B cell (primary cell): ENCODE data around the gene PLCB4. TPM values are rescaled to one million over a fixed set of nuclear protein-coding genes. Genes with fewer than 3 reads are reported as not detected.

Experiments used
- ATAC-seq: fragments of 200-7000 bp; cut with Tn5 transposase; one replicate; pipeline ENCODE4 v1.10.0; 2021; ENCODE audit warnings: low read depth, mild to moderate bottlenecking, moderate number of reproducible peaks, moderate library complexity
- CTCF ChIA-PET: fragments of 350-600 bp; sonication (Branson Sonifier 250); formaldehyde crosslinking; loops from one replicate; lab custom pipeline; 2021; ENCODE audit warnings: antibody characterized with exemption, inconsistent platforms; lab: Charles Lee
- POLR2A ChIA-PET: fragments of 350-600 bp; sonication (Branson Sonifier 250); formaldehyde crosslinking; loops from one replicate; lab custom pipeline; 2021; ENCODE audit warnings: antibody characterized with exemption; lab: Charles Lee
- DNase-seq: peaks from one replicate; pipeline ENCODE4 v3.0.0; 2013
- H2AFZ ChIP-seq: 2 replicates; pipeline ENCODE4 v1.6.1; 2012; ENCODE audit warnings: mild to moderate bottlenecking, low read depth, low read length; ENCODE audit not compliant: insufficient read depth, poor library complexity, severe bottlenecking
- H3K27ac ChIP-seq, 2 donors: 1 replicate in 1 of 2; 2 replicates in 1 of 2; pipeline ENCODE4 v1.5.1; 2012 to 2013; ENCODE audit warnings: low read length in 2 of 2, mild to moderate bottlenecking in 2 of 2, moderate library complexity in 1 of 2
- H3K27me3 ChIP-seq, 4 experiments: fragments of 200-600 bp in 1 of 4; sonication (generic) in 1 of 4; replicated peaks in 1 of 4; 1 replicate in 2 of 4; 2 replicates in 2 of 4; pipeline versions ENCODE4 v1.6.1 to v1.7.0; 2013 to 2016; ENCODE audit warnings: low read length in 3 of 4, mild to moderate bottlenecking in 2 of 4, mixed read lengths in 1 of 4, moderate library complexity in 1 of 4; ENCODE audit not compliant: insufficient read depth in 4 of 4, control insufficient read depth in 3 of 4; ENCODE audit errors: control extremely low read depth in 1 of 4
- H3K36me3 ChIP-seq, 2 experiments: replicated peaks in 1 of 2; 1 replicate in 1 of 2; 2 replicates in 1 of 2; pipeline versions ENCODE4 v1.6.1 to v1.7.1; 2013; ENCODE audit warnings: low read length in 1 of 2; ENCODE audit not compliant: insufficient read depth in 2 of 2, control insufficient read depth in 1 of 2; ENCODE audit errors: control extremely low read depth in 1 of 2, extremely low read depth in 1 of 2
- H3K4me1 ChIP-seq, 2 donors: fragments of 200-600 bp in 1 of 2; sonication (generic) in 1 of 2; 1 replicate in 1 of 2; 2 replicates in 1 of 2; pipeline versions ENCODE4 v1.5.1 to v1.6.1; 2013 to 2017; ENCODE audit warnings: low read length in 2 of 2; ENCODE audit not compliant: control insufficient read depth in 2 of 2, insufficient read depth in 2 of 2
- H3K4me2 ChIP-seq: replicated peaks from 2 replicates; pipeline ENCODE3; 2012; ENCODE audit warnings: mild to moderate bottlenecking, low read depth, low read length; ENCODE audit not compliant: poor library complexity, severe bottlenecking
- H3K4me3 ChIP-seq, 5 experiments: fragments of 200-600 bp in 1 of 5; sonication (generic) in 1 of 5; 1 replicate in 3 of 5; 2 replicates in 2 of 5; pipeline versions ENCODE4 v1.5.1 to v1.7.0; 2011 to 2016; ENCODE audit warnings: low read length in 4 of 5, mild to moderate bottlenecking in 4 of 5, low read depth in 2 of 5, control low read depth in 1 of 5, moderate library complexity in 1 of 5; ENCODE audit not compliant: insufficient read depth in 1 of 5; ENCODE audit errors: control extremely low read depth in 1 of 5, extremely low read depth in 1 of 5
- H3K79me2 ChIP-seq: fragments of 200-600 bp; sonication (generic); one replicate; pipeline ENCODE4 v1.6.0; 2016; ENCODE audit warnings: low read length; ENCODE audit not compliant: control insufficient read depth, insufficient read depth
- H3K9ac ChIP-seq: fragments of 200-600 bp; sonication (generic); 2 replicates; pipeline ENCODE4 v1.6.1; 2017; ENCODE audit warnings: mild to moderate bottlenecking, low read length, moderate library complexity
- H3K9me3 ChIP-seq, 3 donors: one replicate each; pipeline versions ENCODE4 v1.6.1 to v1.7.1; 2013; ENCODE audit warnings: low read length in 2 of 3; ENCODE audit not compliant: control insufficient read depth in 2 of 3, insufficient read depth in 1 of 3; ENCODE audit errors: control extremely low read depth in 1 of 3
- H4K20me1 ChIP-seq: 2 replicates; pipeline ENCODE4 v1.6.0; 2012; ENCODE audit warnings: mild to moderate bottlenecking, low read length; ENCODE audit not compliant: insufficient read depth, control insufficient read depth, poor library complexity, severe bottlenecking
- H3K27ac Mint-ChIP-seq: one replicate; pipeline ENCODE4 v1.8.0; 2021; ENCODE audit warnings: mixed read lengths
- H3K27me3 Mint-ChIP-seq: one replicate; pipeline ENCODE4 v1.8.0; 2021; ENCODE audit warnings: mixed read lengths
- H3K4me1 Mint-ChIP-seq: one replicate; pipeline ENCODE4 v1.8.0; 2021; ENCODE audit warnings: mixed read lengths
- H3K4me3 Mint-ChIP-seq: one replicate; pipeline ENCODE4 v1.8.0; 2021; ENCODE audit warnings: mixed read lengths
- H3K9me3 Mint-ChIP-seq: one replicate; pipeline ENCODE4 v1.8.0; 2022; ENCODE audit warnings: mixed read lengths; ENCODE audit not compliant: insufficient read depth
- EZH2 ChIP-seq: IDR thresholded peaks from 2 replicates; pipeline ENCODE4 v1.6.1; 2012; ENCODE audit warnings: borderline replicate concordance, low read depth, mild to moderate bottlenecking, moderate library complexity, low read length; ENCODE audit not compliant: insufficient read depth, poor library complexity, severe bottlenecking
- WGBS: methylation state at CpG from one replicate; pipeline ENCODE4 v1.1.5; 2013; ENCODE audit warnings: missing lambda C conversion rate; ENCODE audit not compliant: insufficient coverage; 5-methylcytosine and 5-hydroxymethylcytosine counted together
- intact Hi-C: fragments of 100-400 bp; cut with micrococcal nuclease; formaldehyde crosslinking; loops from one replicate; pipeline ENCODE4 v1.10.0; 2022
- polyA plus RNA-seq: library from polyadenylated mRNA; depleted of rRNA; stranded (reverse); fragments of >200 nt; gene quantifications from 2 replicates; pipeline ENCODE4 v1.2.3, GENCODE V29; 2012
- total RNA-seq, 2 donors: library from RNA; stranded (reverse); fragments of 120-200 nt in 1 of 2; gene quantifications; 1 replicate in 1 of 2; 2 replicates in 1 of 2; pipeline versions ENCODE4 v1.2.3 to v1.2.4, GENCODE V29; 2013 to 2022
- TF ChIP-seq, protein P1 (sequence below): fragments of 200-600 bp; IDR thresholded peaks from one replicate; pipeline ENCODE4 v1.8.0; 2022; ENCODE audit warnings: antibody characterized with exemption, mild to moderate bottlenecking

The PLCB4 gene
- total and polyA plus RNA-seq, 2 donors (not counting 1 experiment from before 2014, with no cell fraction given), result not detected

DNA sequence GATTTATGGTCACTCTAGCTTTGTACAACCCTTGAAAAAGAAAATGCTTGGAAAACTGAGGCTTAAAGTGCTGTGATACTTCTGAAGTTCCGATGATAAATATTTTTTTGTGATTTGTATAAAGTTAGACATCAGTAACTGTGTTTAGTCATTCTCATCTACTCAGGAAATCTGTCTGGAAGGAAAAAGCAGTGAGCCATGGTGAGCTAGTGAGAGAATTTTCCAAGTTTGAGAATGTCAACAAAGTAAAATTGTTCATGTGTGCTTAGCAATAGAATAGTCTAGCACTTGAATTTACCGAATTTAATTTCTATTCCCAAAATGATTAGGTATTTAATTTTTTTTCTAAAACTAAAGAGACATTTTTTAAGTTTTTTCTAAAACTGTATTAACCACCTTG lies 41.3 kb upstream of the PLCB4 start:
- Histone ChIP-seq H3K4me2 (no peak overlapping the region), H3K27me3 (no peaks in the 10 kb centered on the region), H3K27ac (no peak overlapping the region), H3K36me3 (no peaks in the 10 kb centered on the region), H3K4me3 (no peak overlapping the region), H3K79me2 (no peaks in the 10 kb centered on the region), H3K4me1 (no peaks in the 10 kb centered on the region), H3K9ac (no peak overlapping the region), H4K20me1 (no peaks in the 10 kb centered on the region), H3K9me3 (no peaks in the 10 kb centered on the region), H2AFZ (no peak overlapping the region)
- no peak overlapping the region for H3K4me3 Mint-ChIP-seq
- ATAC-seq, result no peak
- no peak overlapping the region for H3K27ac Mint-ChIP-seq
- H3K9me3 Mint-ChIP-seq, result no peaks in the 10 kb centered on the region
- WGBS, result no CpG with 5 or more reads among the region's 2 CpGs
- intact Hi-C loops, result no loop called here
- CTCF ChIA-PET, result no interaction called here
- POLR2A ChIA-PET, result no interaction called here
- no peaks in the 10 kb centered on the region for H3K27me3 Mint-ChIP-seq
- no peaks in the 10 kb centered on the region for H3K4me1 Mint-ChIP-seq
- DNase-seq, result no peak
- no peak for TF ChIP-seq EZH2

DNA sequence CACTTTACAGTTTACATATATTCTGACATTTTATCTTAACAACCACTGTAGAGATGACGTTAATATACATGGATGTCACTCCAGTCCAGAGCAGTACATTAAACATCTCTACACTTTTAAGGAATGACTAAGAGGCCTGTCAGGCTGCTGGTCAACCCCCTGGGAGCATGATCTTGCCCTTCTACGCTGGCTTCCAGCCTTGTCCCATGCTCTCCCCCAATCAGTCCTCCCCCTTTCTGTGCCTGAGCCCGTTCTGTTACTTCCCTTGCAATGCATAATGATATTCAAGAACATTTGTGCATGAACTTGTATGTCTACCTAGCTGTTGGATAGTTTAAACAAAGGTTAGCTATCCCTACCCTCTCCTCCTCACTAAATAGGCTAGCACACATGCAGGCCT lies 40.5 kb upstream of the PLCB4 start:
- Histone ChIP-seq H3K79me2 (no peaks in the 10 kb centered on the region), H3K36me3 (no peaks in the 10 kb centered on the region), H3K4me2 (no peak overlapping the region), H3K27me3 (no peaks in the 10 kb centered on the region), H3K9me3 (no peaks in the 10 kb centered on the region), H4K20me1 (no peaks in the 10 kb centered on the region), H3K9ac (no peak overlapping the region), H2AFZ (no peak overlapping the region), H3K4me1 (no peaks in the 10 kb centered on the region), H3K27ac (no peak overlapping the region), H3K4me3 (no peak overlapping the region)
- DNase-seq, result no peak
- Mint-ChIP-seq H3K27ac (no peak overlapping the region), H3K4me1 (no peaks in the 10 kb centered on the region), H3K27me3 (no peaks in the 10 kb centered on the region), H3K9me3 (peaks cover 2% of the 10 kb centered on the region), H3K4me3 (no peak overlapping the region)
- 80% methylated on average over 2 of the region's 3 CpGs for WGBS
- TF ChIP-seq, protein P1, sequence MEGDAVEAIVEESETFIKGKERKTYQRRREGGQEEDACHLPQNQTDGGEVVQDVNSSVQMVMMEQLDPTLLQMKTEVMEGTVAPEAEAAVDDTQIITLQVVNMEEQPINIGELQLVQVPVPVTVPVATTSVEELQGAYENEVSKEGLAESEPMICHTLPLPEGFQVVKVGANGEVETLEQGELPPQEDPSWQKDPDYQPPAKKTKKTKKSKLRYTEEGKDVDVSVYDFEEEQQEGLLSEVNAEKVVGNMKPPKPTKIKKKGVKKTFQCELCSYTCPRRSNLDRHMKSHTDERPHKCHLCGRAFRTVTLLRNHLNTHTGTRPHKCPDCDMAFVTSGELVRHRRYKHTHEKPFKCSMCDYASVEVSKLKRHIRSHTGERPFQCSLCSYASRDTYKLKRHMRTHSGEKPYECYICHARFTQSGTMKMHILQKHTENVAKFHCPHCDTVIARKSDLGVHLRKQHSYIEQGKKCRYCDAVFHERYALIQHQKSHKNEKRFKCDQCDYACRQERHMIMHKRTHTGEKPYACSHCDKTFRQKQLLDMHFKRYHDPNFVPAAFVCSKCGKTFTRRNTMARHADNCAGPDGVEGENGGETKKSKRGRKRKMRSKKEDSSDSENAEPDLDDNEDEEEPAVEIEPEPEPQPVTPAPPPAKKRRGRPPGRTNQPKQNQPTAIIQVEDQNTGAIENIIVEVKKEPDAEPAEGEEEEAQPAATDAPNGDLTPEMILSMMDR, result no peak
- TF ChIP-seq EZH2, result no peak
- ATAC-seq, result no peak
- POLR2A ChIA-PET, result no interaction called here
- intact Hi-C loops, result no loop called here
- CTCF ChIA-PET, result no interaction called here
